Measurements from ENCODE around the gene SORL1.

Gene SORL1

DNA sequence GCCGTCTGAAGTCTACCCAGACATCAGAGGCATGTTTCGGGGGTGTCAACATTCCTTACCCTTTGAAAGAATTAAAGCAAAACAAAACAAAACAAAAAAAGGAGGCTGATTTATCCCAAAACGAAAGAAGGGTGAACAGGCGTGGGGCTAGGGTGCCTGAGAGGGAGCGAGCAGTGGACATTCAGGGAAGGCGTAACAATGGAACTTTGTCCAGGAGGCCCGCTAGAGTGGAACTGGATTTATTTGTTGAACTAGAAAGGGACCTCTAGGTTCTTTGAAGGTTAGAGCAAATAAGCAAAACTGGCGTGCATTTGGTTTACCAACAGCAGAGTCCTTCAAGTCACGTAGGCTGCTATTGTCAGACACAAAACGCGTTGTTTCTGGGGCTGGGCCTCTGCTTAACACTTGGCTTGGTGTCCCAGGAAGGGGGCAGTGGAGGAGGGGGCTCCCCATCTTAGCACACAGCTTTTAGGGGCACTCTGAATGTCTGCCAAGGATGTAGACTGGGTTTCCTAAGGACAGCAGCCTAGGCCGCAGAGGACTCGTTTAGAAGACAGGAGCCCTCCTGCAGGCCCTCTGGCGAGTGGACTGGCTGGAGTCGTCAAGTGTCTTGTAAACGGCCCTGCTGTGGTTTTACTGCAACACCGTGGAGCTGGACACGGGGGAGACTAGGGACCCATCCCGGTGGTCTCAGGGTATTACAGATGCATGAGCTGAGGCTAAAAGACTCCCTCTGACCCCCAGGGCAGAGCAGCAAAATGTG, 204.4 kb downstream of the SORL1 start:
- DNase-seq (ENCODE audit: low spot score), result no peak

GRCh38 chr11:121657146-121657545, 205.0 kb downstream of the SORL1 start:
- no peak for DNase-seq (ENCODE audit: low spot score)

GRCh38 chr11:121659811-121660210, 207.7 kb downstream of the SORL1 start:
- DNase-seq (ENCODE audit: low spot score), result no peak

GRCh38 chr11:121661880-121662486, 209.9 kb downstream of the SORL1 start:
- DNase-seq (ENCODE audit: low spot score), result no peak

DNA sequence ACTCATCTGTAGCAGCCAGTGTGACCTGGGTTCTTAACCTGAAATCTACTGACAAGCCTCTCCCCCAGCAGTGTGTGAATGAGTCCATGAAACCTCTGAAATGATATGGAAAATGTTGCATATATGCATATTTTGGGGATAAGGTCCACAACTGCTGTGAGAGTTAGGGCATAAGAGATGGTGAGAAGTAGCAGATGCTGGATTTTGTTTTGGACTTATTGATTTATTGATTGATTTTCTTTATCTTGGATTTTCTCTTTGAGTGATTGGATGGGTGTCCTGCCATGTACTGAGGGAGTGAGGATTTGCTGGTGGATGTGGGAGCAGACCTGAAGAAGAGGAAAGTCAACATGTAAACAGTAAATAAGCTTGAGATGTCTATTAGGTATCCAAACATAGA, 212.0 kb downstream of the SORL1 start:
- DNase-seq (ENCODE audit: low spot score), result no peak

GRCh38 chr11:121665206-121665838, 213.2 kb downstream of the SORL1 start:
- DNase-seq (ENCODE audit: low spot score), result no peak

- DNase-seq (ENCODE audit: low spot score), result no peak
These were observed 215.7 kb downstream of the SORL1 start for GRCh38 chr11:121667836-121668235.

- DNase-seq (ENCODE audit: low spot score), result peak; percentile 40
These were observed 217.3 kb downstream of the SORL1 start for GRCh38 chr11:121669422-121669821.

DNA sequence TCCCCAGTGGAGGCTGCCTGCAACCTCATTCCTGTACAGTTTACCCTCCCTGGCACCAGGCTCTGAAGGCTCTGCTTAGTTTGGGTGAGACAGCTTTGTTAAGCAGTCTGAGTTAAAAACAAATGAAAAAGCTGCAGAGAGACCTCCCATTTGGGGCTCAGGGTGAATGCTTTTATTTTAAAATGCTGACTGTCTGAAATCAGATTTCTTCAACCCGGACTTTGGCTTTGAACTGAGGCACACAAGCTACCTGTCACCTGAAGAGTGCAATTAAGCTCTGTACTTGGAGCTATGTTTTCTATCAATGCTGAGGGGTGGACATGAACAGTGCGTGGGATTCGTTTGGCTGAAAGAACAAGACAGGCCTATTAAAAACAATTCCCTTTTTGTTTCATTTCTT, 218.2 kb downstream of the SORL1 start:
- DNase-seq (ENCODE audit: low spot score), result peak; percentile 35

DNA sequence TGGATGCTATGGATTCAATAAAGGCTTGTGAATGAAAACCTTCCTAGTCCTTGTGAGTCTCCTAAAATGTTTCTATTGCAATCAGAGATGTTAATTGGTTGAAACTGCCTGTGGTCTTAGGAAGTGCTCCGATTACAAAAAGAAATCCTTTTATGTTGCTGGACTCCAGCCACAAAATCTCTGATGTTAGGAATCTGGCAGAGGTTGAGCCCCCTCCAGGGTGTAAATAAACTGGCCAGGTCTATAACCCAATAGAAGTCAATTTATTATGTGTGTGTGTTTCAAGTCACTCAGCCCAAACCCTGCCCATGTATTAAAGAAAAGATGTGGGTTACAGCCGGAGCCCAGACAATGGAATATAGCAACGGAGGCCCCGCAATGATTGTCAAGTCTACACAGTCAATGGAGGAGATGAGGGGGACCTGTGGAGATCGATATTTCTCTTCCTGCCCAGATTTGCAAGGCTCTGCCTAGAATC, 218.7 kb downstream of the SORL1 start:
- DNase-seq (ENCODE audit: low spot score), result no peak

GRCh38 chr11:121671283-121672168, 219.4 kb downstream of the SORL1 start:
- no peak for DNase-seq (ENCODE audit: low spot score)

DNA sequence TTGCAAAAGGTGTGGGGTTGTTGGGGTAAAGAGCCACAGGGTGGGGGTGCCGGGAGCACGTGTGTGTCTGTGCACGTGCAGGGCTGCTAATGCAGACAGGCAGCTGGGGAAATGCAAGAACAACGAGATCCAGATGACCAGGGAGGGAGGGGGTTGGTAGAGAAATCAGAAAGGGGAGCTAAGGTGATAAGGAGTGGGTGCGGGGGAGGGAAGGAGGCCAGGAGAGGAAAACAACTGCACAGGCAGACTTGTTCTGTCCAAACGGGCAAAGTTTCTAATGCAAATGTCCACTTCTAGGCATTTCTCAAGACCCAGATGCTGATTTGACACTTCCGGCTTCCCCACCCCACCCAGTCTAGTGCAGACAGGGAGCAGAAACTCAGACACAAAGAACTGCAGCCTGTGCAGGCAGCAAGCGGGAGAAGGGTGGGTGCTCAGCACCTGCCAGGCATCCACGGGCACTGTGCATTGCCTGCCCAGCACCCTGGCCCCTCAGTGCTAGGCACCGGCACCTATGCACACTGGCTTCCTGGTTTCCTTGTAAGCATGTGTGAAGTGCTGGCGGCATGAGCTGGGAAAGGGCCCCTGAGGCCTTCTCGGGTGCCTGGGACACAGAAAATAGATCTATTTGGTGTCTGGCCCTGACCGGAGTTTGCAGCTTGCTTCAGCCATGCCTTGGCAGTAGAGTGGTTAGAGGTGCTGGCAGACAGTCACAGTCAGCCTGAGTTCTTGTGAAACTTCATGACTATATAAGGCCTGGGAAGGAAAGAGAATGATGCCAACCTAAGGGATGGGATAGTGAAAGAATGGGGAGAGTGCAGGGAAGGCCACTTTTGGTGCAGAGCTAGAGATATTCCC, 220.7 kb downstream of the SORL1 start:
- DNase-seq (ENCODE audit: low spot score), result no peak

DNA sequence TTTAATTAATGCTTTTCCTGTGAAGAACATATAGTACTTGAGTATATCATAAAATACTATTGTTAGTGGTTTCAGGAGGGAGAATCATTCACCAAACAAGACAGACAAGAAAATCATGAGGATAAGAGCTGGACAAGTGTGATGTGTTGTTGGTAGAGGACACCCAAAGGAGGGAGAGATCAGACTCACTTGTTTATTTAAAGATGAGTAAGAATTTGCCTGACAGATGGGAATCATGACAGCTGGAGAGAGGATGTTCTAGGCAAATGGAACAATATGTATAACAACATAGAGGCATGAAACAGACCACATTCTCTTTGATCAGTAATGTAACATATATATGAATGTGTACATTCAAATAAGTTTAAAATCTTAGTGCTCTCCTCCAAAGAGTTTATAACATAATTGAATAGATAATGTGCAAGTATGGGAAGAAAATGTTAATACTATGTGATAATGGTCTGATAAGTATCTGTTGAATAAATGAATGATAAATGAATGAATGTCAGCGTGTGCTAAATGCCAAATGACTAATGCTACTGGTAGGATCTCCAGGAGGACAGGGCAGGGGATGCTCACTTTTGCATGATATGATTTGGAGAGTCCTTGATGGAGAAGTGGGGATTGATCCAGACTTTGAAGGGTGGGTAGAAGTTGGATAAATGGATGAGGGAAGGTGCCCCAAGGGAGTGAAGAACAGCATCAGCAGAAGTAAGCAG, 229.6 kb downstream of the SORL1 start:
- DNase-seq (ENCODE audit: low spot score), result no peak
